Mesodermal cell (in vitro differentiated cells): ENCODE measurements around the gene PCDHAC1. TPM values are rescaled to one million over a fixed set of nuclear protein-coding genes. Genes with fewer than 3 reads are reported as not detected.
"Not testable (repeated sequence)": the region's sequence is repeated elsewhere in the genome, so short reads cannot be mapped to it uniquely, and the experiment has no call there.

ENCODE experiments used
- H3K27ac ChIP-seq: 2 replicates; pipeline ENCODE4 v1.7.0; 2013; ENCODE audit warnings: mild to moderate bottlenecking, low read depth, low read length, moderate library complexity; ENCODE audit not compliant: severe bottlenecking
- H3K36me3 ChIP-seq: 2 replicates; pipeline ENCODE4 v1.7.1; 2013; ENCODE audit warnings: mild to moderate bottlenecking, low read length, moderate library complexity; ENCODE audit not compliant: control insufficient read depth, insufficient read depth
- H3K4me1 ChIP-seq: one replicate; pipeline ENCODE4 v1.7.1; 2013; ENCODE audit warnings: mild to moderate bottlenecking, low read length; ENCODE audit not compliant: insufficient read depth, control insufficient read depth, poor library complexity, severe bottlenecking
- H3K4me3 ChIP-seq: 2 replicates; pipeline ENCODE4 v1.7.0; 2013; ENCODE audit warnings: low read length, control low read depth, mild to moderate bottlenecking; ENCODE audit not compliant: insufficient read depth, poor library complexity, severe bottlenecking; ENCODE audit errors: extremely low read depth
- H3K9me3 ChIP-seq: 2 replicates; pipeline ENCODE4 v1.7.1; 2013; ENCODE audit warnings: mild to moderate bottlenecking, low read length, moderate library complexity; ENCODE audit not compliant: control insufficient read depth
- WGBS, 2 experiments: methylation state at CpG; one replicate each; pipeline ENCODE4 v1.1.5; 2013; ENCODE audit warnings: missing lambda C conversion rate in 2 of 2; ENCODE audit not compliant: insufficient coverage in 2 of 2; 5-methylcytosine and 5-hydroxymethylcytosine counted together
- polyA plus RNA-seq, 2 experiments: library from polyadenylated mRNA; stranded (reverse); fragments of 50-300 nt; gene quantifications; one replicate each; pipeline ENCODE4 v1.2.3, GENCODE V29; 2013

PCDHAC1 gene
- 1.8 TPM for polyA plus RNA-seq (2013, experiment 1 of 2)
- 1.9 TPM for polyA plus RNA-seq (2013, experiment 2 of 2)

GRCh38 chr5:140925806-140926442 lies at the start of gene PCDHAC1:
TSS of gene PCDHAC1 (plus strand) at chr5:140926299. CDS start at chr5:140926893, 594 bp downstream.
- H3K9me3 ChIP-seq: no peaks in the 10 kb centered on the region
- WGBS, 2 experiments: 0% methylated on average over 26 to 29 of the region's 41 CpGs
- no peaks in the 10 kb centered on the region for H3K36me3 ChIP-seq
- H3K4me3 ChIP-seq: peak within 1 kb of the TSS; percentile 50
- H3K4me1 ChIP-seq: no peaks in the 10 kb centered on the region
- H3K27ac ChIP-seq: peak within 1 kb of the TSS; percentile 24

- H3K9me3 ChIP-seq, H3K27ac ChIP-seq, H3K4me3 ChIP-seq, H3K4me1 ChIP-seq: not testable (repeated sequence)
- WGBS, 2 experiments: 96 to 98% methylated on average over 71 to 75 of the region's 80 CpGs
- H3K36me3 ChIP-seq: peaks cover 16% of the 10 kb centered on the region
These were observed 49.4 kb upstream of the PCDHAC1 start for GRCh38 chr5:140876541-140877261.

- Histone ChIP-seq H3K9me3 (no peaks in the 10 kb centered on the region), H3K4me3 (no peak overlapping the region), H3K4me1 (no peaks in the 10 kb centered on the region), H3K36me3 (peaks cover 21% of the 10 kb centered on the region), H3K27ac (no peak overlapping the region)
- 95 to 97% methylated on average over 35 to 37 of the region's 37 CpGs for WGBS, 2 experiments
These were observed 48.9 kb upstream of the PCDHAC1 start for GRCh38 chr5:140877262-140877581.

GRCh38 chr5:140881889-140882590 lies 44.1 kb upstream of the PCDHAC1 start, which contains the start of gene PCDHA13:
TSS of gene PCDHA13 (plus strand) at chr5:140882124. CDS start at chr5:140882269, 145 bp downstream.
- Histone ChIP-seq H3K9me3 (no peaks in the 10 kb centered on the region), H3K4me1 (no peaks in the 10 kb centered on the region), H3K27ac (no peak within 1 kb of the TSS), H3K4me3 (peak within 1 kb of the TSS; percentile 17), H3K36me3 (peaks cover 23% of the 10 kb centered on the region)
- 72 to 87% methylated on average over 13 to 19 of the region's 35 CpGs for WGBS, 2 experiments

GRCh38 chr5:140882591-140882899 lies 43.6 kb upstream of the PCDHAC1 start:
- Histone ChIP-seq H3K36me3 (peaks cover 18% of the 10 kb centered on the region), H3K4me1 (no peaks in the 10 kb centered on the region), H3K27ac (no peak overlapping the region), H3K9me3 (no peaks in the 10 kb centered on the region), H3K4me3 (peak overlapping the region; percentile 17)
- WGBS, 2 experiments: 60 to 64% methylated on average over 11 to 12 of the region's 12 CpGs

- no peaks in the 10 kb centered on the region for H3K4me1 ChIP-seq
- no peak overlapping the region for H3K4me3 ChIP-seq
- peaks cover 17% of the 10 kb centered on the region for H3K36me3 ChIP-seq
- 95 to 97% methylated on average over 33 to 38 of the region's 41 CpGs for WGBS, 2 experiments
- H3K27ac ChIP-seq: no peak overlapping the region
- H3K9me3 ChIP-seq: no peaks in the 10 kb centered on the region
These were observed 42.7 kb upstream of the PCDHAC1 start for GRCh38 chr5:140883373-140883772.

GRCh38 chr5:140883927-140884697 lies 42.0 kb upstream of the PCDHAC1 start:
- peaks cover 17% of the 10 kb centered on the region for H3K36me3 ChIP-seq
- 96 to 98% methylated on average over 77 to 78 of the region's 79 CpGs for WGBS, 2 experiments
- no peaks in the 10 kb centered on the region for H3K4me1 ChIP-seq
- no peaks in the 10 kb centered on the region for H3K9me3 ChIP-seq
- no peak overlapping the region for H3K27ac ChIP-seq
- H3K4me3 ChIP-seq: no peak overlapping the region

GRCh38 chr5:140916325-140916724 lies 9.8 kb upstream of the PCDHAC1 start:
- Histone ChIP-seq H3K36me3 (no peaks in the 10 kb centered on the region), H3K4me3 (no peak overlapping the region), H3K9me3 (no peaks in the 10 kb centered on the region), H3K27ac (no peak overlapping the region), H3K4me1 (no peaks in the 10 kb centered on the region)
- no CpG with 5 or more reads among the region's 1 CpG for WGBS, 2 experiments

- WGBS, 2 experiments: 73 to 78% methylated on average over 2 to 3 of the region's 4 CpGs
- Histone ChIP-seq H3K9me3 (no peaks in the 10 kb centered on the region), H3K27ac (no peak overlapping the region)
These were observed 2.5 kb upstream of the PCDHAC1 start for GRCh38 chr5:140923601-140924000.

GRCh38 chr5:140926443-140927227 lies 536 bp downstream of the PCDHAC1 start:
- WGBS, 2 experiments: 4 to 11% methylated on average over 64 to 73 of the region's 74 CpGs
- no peaks in the 10 kb centered on the region for H3K9me3 ChIP-seq
- no peaks in the 10 kb centered on the region for H3K36me3 ChIP-seq
- H3K27ac ChIP-seq: peak overlapping the region; percentile 24
- no peaks in the 10 kb centered on the region for H3K4me1 ChIP-seq
- H3K4me3 ChIP-seq: peak overlapping the region; percentile 50

More at GRCh38 chr5:140923601-140924000, 2.5 kb upstream of the PCDHAC1 start:
- Histone ChIP-seq H3K36me3 (no peaks in the 10 kb centered on the region), H3K4me3 (no peak overlapping the region), H3K4me1 (no peaks in the 10 kb centered on the region)
